GM12865 (cell line): ENCODE data around the gene ITM2B.

Experiments used
- DNase-seq: peaks from one replicate; pipeline ENCODE4 v3.0.0; 2010; ENCODE audit warnings: low read depth
- H3K4me3 ChIP-seq: 2 replicates; pipeline ENCODE4 v1.5.1; 2011; ENCODE audit warnings: mild to moderate bottlenecking, low read depth, low read length, control low read depth
- CTCF ChIP-seq: IDR thresholded peaks from 2 replicates; pipeline ENCODE4 v1.5.1; 2011; ENCODE audit warnings: low read length, control low read depth, low read depth, inconsistent platforms; ENCODE audit not compliant: insufficient read depth; ENCODE audit errors: missing control alignments

Gene ITM2B

GRCh38 chr13:48222358-48223301 lies 10.4 kb upstream of the ITM2B start:
- no peak overlapping the region for H3K4me3 ChIP-seq
- DNase-seq, result no peak
- TF ChIP-seq CTCF, result no peak

GRCh38 chr13:48224701-48225100 lies 8.3 kb upstream of the ITM2B start:
- no peak for DNase-seq
- no peak overlapping the region for H3K4me3 ChIP-seq
- no peak for TF ChIP-seq CTCF

DNA sequence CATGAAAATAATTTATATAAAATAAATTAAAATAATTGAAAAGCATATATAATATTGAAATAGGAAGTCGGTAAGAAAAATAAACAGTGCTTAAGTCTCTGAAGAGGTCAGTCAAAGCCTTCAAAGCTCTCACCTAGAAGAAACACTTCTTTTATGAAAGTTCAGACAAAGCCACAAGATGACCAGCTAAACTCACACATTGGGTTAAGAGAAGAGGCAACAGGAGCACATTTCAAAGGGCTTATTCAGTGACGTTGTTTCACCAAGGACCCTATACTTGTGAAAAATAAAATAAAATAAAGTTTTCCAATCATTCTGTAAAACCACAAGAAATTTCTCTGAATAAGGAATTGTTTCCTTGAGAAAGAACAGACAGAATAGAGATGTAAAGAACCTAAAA lies 2.5 kb upstream of the ITM2B start:
- DNase-seq, result no peak
- no peak overlapping the region for H3K4me3 ChIP-seq
- no peak for TF ChIP-seq CTCF

- no peak for TF ChIP-seq CTCF
- H3K4me3 ChIP-seq, result no peak overlapping the region
- DNase-seq, result no peak
Observed at GRCh38 chr13:48231080-48231479, 1.9 kb upstream of the ITM2B start.

- DNase-seq, result no peak
- TF ChIP-seq CTCF, result no peak
- H3K4me3 ChIP-seq, result no peak overlapping the region
Observed at GRCh38 chr13:48231933-48232332, 1.1 kb upstream of the ITM2B start.

DNA sequence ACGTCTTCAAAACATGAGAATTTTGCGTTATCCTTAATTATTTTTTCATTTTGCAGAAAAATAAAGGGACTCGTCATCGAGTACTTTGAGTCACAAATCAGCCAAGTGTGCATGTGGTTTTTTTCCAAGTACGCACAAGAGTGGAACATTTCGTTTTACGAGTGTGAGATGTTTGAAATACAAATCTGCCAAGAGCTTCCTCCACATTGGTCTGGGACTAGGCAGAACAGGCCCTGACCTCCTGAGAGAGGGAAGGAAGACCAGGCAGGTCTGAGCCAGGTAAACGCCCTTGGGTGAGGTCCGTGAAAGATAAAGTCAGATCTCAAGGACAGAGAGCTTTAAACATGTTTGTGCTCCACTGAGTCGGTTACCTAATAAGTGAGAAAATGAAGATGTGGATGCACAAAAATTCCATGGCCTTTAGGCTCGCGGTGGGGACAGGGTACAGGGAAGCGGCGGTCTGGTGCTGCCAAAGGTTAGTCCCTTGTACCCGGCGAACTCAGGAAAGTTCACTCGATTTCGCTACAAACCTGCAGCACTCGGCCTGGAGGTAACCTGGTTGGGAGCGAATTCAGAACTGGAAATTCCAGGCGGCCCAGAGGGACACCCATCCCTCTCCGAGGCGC lies 473 bp upstream of the ITM2B start:
- peak overlapping the region; percentile 98 for H3K4me3 ChIP-seq
- no peak for DNase-seq
- no peak for TF ChIP-seq CTCF
